ENCODE data around the gene STRN3.

Gene STRN3

DNA sequence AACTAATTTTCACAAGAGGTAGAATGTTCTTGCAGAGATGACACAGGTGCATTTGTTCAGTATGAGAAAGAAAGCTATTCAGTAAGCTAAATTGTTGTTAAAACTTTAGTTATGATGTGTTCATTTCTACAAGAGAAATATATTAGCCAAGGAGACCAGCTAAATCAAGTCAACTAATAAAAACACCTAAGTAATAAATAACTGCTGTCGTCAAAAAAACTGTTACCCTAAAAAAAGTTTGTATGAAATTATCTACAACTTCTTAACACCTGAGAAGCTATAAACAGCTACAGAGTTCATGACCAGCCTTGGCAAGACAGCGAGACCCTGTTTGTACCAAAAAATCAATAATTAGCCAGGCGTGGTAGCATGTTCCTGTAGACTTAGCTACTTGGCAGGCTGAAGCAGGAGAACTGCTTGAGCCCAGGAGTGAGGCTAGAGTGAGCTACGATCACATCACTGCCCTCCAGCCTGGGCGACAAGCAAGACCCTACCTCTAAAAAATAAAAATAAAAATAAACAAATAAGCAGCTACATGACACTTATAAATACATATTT is 68.3 kb downstream of the STRN3 start:
- no peak for ATAC-seq
- no peak for TF ChIP-seq TOX (CRISPR knock-in tag; IDR thresholded peaks at IDR 0.05; ENCODE audit: borderline replicate concordance)
- TF ChIP-seq ZNF8 (CRISPR knock-in tag; IDR thresholded peaks at IDR 0.05), result no peak
- no peak for TF ChIP-seq ESRRG (CRISPR knock-in tag; IDR thresholded peaks at IDR 0.05)
- TF ChIP-seq, protein P1, sequence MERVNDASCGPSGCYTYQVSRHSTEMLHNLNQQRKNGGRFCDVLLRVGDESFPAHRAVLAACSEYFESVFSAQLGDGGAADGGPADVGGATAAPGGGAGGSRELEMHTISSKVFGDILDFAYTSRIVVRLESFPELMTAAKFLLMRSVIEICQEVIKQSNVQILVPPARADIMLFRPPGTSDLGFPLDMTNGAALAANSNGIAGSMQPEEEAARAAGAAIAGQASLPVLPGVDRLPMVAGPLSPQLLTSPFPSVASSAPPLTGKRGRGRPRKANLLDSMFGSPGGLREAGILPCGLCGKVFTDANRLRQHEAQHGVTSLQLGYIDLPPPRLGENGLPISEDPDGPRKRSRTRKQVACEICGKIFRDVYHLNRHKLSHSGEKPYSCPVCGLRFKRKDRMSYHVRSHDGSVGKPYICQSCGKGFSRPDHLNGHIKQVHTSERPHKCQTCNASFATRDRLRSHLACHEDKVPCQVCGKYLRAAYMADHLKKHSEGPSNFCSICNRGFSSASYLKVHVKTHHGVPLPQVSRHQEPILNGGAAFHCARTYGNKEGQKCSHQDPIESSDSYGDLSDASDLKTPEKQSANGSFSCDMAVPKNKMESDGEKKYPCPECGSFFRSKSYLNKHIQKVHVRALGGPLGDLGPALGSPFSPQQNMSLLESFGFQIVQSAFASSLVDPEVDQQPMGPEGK (CRISPR knock-in tag; IDR thresholded peaks at IDR 0.05; ENCODE audit: borderline replicate concordance), result no peak
- TF ChIP-seq ISL1 (CRISPR knock-in tag; IDR thresholded peaks at IDR 0.05), result no peak
- TF ChIP-seq CSDC2 (CRISPR knock-in tag; IDR thresholded peaks at IDR 0.05), result no peak
- TF ChIP-seq ZFP3 (CRISPR knock-in tag; IDR thresholded peaks at IDR 0.05), result no peak
- TF ChIP-seq, protein P2, sequence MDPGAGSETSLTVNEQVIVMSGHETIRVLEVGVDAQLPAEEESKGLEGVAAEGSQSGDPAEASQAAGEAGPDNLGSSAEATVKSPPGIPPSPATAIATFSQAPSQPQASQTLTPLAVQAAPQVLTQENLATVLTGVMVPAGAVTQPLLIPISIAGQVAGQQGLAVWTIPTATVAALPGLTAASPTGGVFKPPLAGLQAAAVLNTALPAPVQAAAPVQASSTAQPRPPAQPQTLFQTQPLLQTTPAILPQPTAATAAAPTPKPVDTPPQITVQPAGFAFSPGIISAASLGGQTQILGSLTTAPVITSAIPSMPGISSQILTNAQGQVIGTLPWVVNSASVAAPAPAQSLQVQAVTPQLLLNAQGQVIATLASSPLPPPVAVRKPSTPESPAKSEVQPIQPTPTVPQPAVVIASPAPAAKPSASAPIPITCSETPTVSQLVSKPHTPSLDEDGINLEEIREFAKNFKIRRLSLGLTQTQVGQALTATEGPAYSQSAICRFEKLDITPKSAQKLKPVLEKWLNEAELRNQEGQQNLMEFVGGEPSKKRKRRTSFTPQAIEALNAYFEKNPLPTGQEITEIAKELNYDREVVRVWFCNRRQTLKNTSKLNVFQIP (CRISPR knock-in tag; IDR thresholded peaks at IDR 0.05; ENCODE audit: borderline replicate concordance, low read depth), result no peak
- TF ChIP-seq OSR1 (CRISPR knock-in tag; IDR thresholded peaks at IDR 0.05), result no peak
- TF ChIP-seq BACH2 (CRISPR knock-in tag; IDR thresholded peaks at IDR 0.05; ENCODE audit: borderline replicate concordance), result no peak
- no peak for TF ChIP-seq GLIS3 (CRISPR knock-in tag; IDR thresholded peaks at IDR 0.05)
- TF ChIP-seq ZC3H10 (CRISPR knock-in tag; IDR thresholded peaks at IDR 0.05), result no peak
- no peak for TF ChIP-seq ZNF70 (CRISPR knock-in tag; IDR thresholded peaks at IDR 0.05)
- no peak for TF ChIP-seq ZFP30 (CRISPR knock-in tag; IDR thresholded peaks at IDR 0.05)
- no peak for TF ChIP-seq ARNTL (CRISPR knock-in tag; IDR thresholded peaks at IDR 0.05; ENCODE audit: borderline replicate concordance, low read depth)

DNA sequence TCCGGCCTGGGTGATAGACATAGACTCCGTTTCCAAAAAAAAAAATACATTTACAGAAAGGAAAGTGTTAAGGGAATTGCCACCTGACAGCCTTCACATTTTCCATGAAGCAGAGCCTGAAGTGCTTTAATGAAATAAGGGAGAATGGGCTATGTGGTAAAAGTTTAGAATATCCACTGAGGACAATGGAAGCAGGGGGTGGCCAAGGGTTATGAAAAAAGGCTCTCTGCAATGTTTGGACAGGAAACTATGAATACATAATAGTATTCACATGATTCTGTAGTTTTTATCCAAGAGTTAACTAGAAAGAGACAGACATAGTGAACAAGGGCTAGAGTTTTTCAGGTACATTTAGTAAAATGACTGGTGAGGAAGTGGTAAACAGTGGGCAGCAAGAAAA is 76.5 kb downstream of the STRN3 start:
- TF ChIP-seq TOX (CRISPR knock-in tag; IDR thresholded peaks at IDR 0.05; ENCODE audit: borderline replicate concordance) (no peak), BACH2 (CRISPR knock-in tag; IDR thresholded peaks at IDR 0.05; ENCODE audit: borderline replicate concordance) (no peak), SNAI2 (CRISPR knock-in tag; IDR thresholded peaks at IDR 0.05) (no peak), ZNF8 (CRISPR knock-in tag; IDR thresholded peaks at IDR 0.05) (no peak), ESRRG (CRISPR knock-in tag; IDR thresholded peaks at IDR 0.05) (no peak), ZNF565 (CRISPR knock-in tag; conservative IDR thresholded peaks at IDR 0.05; ENCODE audit: low read depth) (no peak), ZFP30 (CRISPR knock-in tag; IDR thresholded peaks at IDR 0.05) (no peak)
- TF ChIP-seq, protein P3, sequence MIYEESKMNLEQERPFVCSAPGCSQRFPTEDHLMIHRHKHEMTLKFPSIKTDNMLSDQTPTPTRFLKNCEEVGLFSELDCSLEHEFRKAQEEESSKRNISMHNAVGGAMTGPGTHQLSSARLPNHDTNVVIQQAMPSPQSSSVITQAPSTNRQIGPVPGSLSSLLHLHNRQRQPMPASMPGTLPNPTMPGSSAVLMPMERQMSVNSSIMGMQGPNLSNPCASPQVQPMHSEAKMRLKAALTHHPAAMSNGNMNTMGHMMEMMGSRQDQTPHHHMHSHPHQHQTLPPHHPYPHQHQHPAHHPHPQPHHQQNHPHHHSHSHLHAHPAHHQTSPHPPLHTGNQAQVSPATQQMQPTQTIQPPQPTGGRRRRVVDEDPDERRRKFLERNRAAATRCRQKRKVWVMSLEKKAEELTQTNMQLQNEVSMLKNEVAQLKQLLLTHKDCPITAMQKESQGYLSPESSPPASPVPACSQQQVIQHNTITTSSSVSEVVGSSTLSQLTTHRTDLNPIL (CRISPR knock-in tag; IDR thresholded peaks at IDR 0.05; ENCODE audit: low read depth), result no peak
- TF ChIP-seq, protein P1 (CRISPR knock-in tag; IDR thresholded peaks at IDR 0.05; ENCODE audit: borderline replicate concordance), result no peak
- TF ChIP-seq, protein P2 (CRISPR knock-in tag; IDR thresholded peaks at IDR 0.05; ENCODE audit: borderline replicate concordance, low read depth), result no peak
- no peak for ATAC-seq

DNA sequence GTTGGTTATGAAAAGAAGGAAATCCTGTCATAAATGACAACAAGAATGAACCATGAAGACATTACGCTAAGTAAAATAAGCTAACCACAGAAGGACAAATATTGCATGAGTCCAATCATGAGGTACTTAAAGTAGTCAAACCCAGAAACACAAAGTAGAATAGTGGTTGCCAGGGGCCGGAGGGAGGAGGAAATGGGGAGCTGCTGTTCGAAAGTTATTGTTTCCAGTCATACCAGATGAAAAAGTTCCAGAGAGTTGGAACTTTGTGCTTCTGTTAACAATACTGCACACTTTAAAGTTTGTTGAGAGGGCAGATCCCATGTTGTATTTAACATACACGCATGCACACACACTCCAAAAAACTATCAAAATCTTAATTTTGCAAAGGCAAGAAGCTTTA is 82.5 kb downstream of the STRN3 start:
- no peak for ATAC-seq
- TF ChIP-seq ZFP30 (CRISPR knock-in tag; IDR thresholded peaks at IDR 0.05) (no peak), ZFP3 (CRISPR knock-in tag; IDR thresholded peaks at IDR 0.05) (no peak), ARNTL (CRISPR knock-in tag; IDR thresholded peaks at IDR 0.05; ENCODE audit: borderline replicate concordance, low read depth) (no peak), PPARA (CRISPR knock-in tag; IDR thresholded peaks at IDR 0.05; ENCODE audit: borderline replicate concordance) (no peak), ISL1 (CRISPR knock-in tag; IDR thresholded peaks at IDR 0.05) (no peak), ZC3H10 (CRISPR knock-in tag; IDR thresholded peaks at IDR 0.05) (no peak), BACH2 (CRISPR knock-in tag; IDR thresholded peaks at IDR 0.05; ENCODE audit: borderline replicate concordance) (no peak), SNAI2 (CRISPR knock-in tag; IDR thresholded peaks at IDR 0.05) (no peak), ZNF8 (CRISPR knock-in tag; IDR thresholded peaks at IDR 0.05) (no peak), OSR1 (CRISPR knock-in tag; IDR thresholded peaks at IDR 0.05) (no peak), GLIS3 (CRISPR knock-in tag; IDR thresholded peaks at IDR 0.05) (no peak), CSDC2 (CRISPR knock-in tag; IDR thresholded peaks at IDR 0.05) (no peak)
- TF ChIP-seq, protein P4, sequence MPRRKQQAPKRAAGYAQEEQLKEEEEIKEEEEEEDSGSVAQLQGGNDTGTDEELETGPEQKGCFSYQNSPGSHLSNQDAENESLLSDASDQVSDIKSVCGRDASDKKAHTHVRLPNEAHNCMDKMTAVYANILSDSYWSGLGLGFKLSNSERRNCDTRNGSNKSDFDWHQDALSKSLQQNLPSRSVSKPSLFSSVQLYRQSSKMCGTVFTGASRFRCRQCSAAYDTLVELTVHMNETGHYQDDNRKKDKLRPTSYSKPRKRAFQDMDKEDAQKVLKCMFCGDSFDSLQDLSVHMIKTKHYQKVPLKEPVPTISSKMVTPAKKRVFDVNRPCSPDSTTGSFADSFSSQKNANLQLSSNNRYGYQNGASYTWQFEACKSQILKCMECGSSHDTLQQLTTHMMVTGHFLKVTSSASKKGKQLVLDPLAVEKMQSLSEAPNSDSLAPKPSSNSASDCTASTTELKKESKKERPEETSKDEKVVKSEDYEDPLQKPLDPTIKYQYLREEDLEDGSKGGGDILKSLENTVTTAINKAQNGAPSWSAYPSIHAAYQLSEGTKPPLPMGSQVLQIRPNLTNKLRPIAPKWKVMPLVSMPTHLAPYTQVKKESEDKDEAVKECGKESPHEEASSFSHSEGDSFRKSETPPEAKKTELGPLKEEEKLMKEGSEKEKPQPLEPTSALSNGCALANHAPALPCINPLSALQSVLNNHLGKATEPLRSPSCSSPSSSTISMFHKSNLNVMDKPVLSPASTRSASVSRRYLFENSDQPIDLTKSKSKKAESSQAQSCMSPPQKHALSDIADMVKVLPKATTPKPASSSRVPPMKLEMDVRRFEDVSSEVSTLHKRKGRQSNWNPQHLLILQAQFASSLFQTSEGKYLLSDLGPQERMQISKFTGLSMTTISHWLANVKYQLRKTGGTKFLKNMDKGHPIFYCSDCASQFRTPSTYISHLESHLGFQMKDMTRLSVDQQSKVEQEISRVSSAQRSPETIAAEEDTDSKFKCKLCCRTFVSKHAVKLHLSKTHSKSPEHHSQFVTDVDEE (CRISPR knock-in tag; IDR thresholded peaks at IDR 0.05), result no peak
- TF ChIP-seq, protein P1 (CRISPR knock-in tag; IDR thresholded peaks at IDR 0.05; ENCODE audit: borderline replicate concordance), result no peak
- TF ChIP-seq, protein P3 (CRISPR knock-in tag; IDR thresholded peaks at IDR 0.05; ENCODE audit: low read depth), result no peak

Data from SK-N-SH treated with all-trans-retinoic acid at 6 μM for 48 hours (cell line).